Epithelial cell of proximal tubule (primary cell): ENCODE measurements around the gene PRKN. TPM values are rescaled to one million over a fixed set of nuclear protein-coding genes. Genes with fewer than 3 reads are reported as not detected.

Experiments used
- DNase-seq: peaks from one replicate; pipeline ENCODE4 v3.0.0-alpha.2; 2011; ENCODE audit warnings: low read depth
- H3K4me3 ChIP-seq: 2 replicates; pipeline ENCODE4 v1.5.1; 2011; ENCODE audit warnings: low read depth, mild to moderate bottlenecking, low read length
- CTCF ChIP-seq: conservative IDR thresholded peaks from 2 replicates; pipeline ENCODE4 v1.5.1; 2012; ENCODE audit warnings: low read depth, mild to moderate bottlenecking, low read length
- total RNA-seq: library from RNA; depleted of rRNA; stranded (reverse); fragments of >200 nt; gene quantifications from 2 replicates; pipeline ENCODE4 v1.2.3, GENCODE V29; 2015

Gene PRKN
- total RNA-seq, 1 donor from 2014 or later, result 0.58 TPM

- no peak for TF ChIP-seq CTCF
Measured at GRCh38 chr6:161727083-161727833, 1000.3 kb downstream of the PRKN start.

GRCh38 chr6:161722394-161722793 lies 1005.2 kb downstream of the PRKN start:
- DNase-seq, result no peak
- H3K4me3 ChIP-seq, result no peak overlapping the region
- TF ChIP-seq CTCF, result no peak

More at GRCh38 chr6:161727083-161727833, 1000.3 kb downstream of the PRKN start:
- DNase-seq, result no peak
- no peak overlapping the region for H3K4me3 ChIP-seq

GRCh38 chr6:161721511-161721910 lies 1006.1 kb downstream of the PRKN start:
- H3K4me3 ChIP-seq, result no peak overlapping the region
- no peak for DNase-seq
- no peak for TF ChIP-seq CTCF

- no peak overlapping the region for H3K4me3 ChIP-seq
- no peak for DNase-seq
- TF ChIP-seq CTCF, result no peak
Measured at GRCh38 chr6:161716176-161716575, 1011.4 kb downstream of the PRKN start.

- DNase-seq, result no peak
- TF ChIP-seq CTCF, result no peak
Measured at GRCh38 chr6:161711938-161712337, 1015.6 kb downstream of the PRKN start.

GRCh38 chr6:161711515-161711914 lies 1016.1 kb downstream of the PRKN start:
- no peak for DNase-seq
- no peak overlapping the region for H3K4me3 ChIP-seq
- TF ChIP-seq CTCF, result no peak

More at GRCh38 chr6:161711938-161712337, 1015.6 kb downstream of the PRKN start:
- H3K4me3 ChIP-seq, result no peak overlapping the region

GRCh38 chr6:161710698-161711097 lies 1016.9 kb downstream of the PRKN start:
- H3K4me3 ChIP-seq, result no peak overlapping the region
- no peak for TF ChIP-seq CTCF
- no peak for DNase-seq
